ENCODE data around the gene ACAP3.

The ACAP3 gene

DNA sequence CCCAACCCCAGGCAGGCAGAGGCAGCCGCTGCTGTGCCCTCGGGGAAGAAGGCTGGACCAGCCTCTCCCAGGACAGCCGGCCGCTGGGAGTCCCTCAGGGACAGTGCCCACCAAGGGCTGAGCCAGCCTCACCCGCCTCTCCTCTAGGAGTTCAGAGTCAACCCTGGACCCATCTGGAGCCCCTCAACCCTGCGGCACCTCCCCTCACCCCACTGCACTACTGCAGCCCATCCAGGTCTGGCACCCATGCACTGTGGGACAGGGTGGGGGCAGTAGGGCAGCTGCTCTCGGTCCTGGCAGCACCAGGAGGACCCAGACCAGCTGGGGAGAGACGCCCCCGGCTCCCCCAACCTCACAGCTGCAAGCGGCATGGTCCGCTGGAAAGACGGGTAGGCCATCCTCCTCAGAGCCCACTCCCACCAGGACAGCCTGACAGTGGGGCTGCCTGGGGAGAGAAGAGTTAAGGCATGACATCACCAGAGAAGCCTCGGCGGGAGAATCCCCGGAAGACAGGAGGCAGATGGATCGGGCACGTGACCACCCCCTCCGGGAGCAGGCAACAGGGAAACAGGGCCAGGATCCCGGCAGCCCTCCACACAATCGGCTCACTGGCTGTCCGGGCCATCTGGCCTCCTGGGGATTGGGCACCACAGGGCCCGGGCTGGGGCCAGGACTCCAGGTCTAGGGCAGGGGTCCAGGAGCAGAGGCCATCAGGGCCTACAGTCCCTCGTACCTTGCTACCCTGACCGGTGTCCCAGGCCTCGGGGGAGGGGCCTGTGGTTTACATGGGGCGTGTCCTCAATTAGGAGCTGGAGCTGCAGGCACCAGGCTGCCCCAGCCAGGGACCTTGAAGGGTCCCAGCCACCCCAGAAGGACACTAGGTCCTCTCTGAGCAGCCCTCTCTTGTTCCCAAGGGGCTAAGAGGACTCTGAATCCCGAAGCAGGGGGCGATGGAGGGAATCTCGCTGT, 3.1 kb downstream of the ACAP3 start:
- TF ChIP-seq, protein P1, sequence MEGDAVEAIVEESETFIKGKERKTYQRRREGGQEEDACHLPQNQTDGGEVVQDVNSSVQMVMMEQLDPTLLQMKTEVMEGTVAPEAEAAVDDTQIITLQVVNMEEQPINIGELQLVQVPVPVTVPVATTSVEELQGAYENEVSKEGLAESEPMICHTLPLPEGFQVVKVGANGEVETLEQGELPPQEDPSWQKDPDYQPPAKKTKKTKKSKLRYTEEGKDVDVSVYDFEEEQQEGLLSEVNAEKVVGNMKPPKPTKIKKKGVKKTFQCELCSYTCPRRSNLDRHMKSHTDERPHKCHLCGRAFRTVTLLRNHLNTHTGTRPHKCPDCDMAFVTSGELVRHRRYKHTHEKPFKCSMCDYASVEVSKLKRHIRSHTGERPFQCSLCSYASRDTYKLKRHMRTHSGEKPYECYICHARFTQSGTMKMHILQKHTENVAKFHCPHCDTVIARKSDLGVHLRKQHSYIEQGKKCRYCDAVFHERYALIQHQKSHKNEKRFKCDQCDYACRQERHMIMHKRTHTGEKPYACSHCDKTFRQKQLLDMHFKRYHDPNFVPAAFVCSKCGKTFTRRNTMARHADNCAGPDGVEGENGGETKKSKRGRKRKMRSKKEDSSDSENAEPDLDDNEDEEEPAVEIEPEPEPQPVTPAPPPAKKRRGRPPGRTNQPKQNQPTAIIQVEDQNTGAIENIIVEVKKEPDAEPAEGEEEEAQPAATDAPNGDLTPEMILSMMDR (IDR thresholded peaks at IDR 0.05; ENCODE audit: low read depth, low read length): 0 out of 2 replicates have a peak, but pooled peaks have one; percentile 5
- H3K4me3 ChIP-seq (ENCODE audit: low read depth, low read length): peak overlapping the region; percentile 97
- DNase-seq: peak; percentile 97
- no peaks in the 10 kb centered on the region for H3K9me3 ChIP-seq (ENCODE audit: severe bottlenecking)
- H3K36me3 ChIP-seq: peaks cover 28% of the 10 kb centered on the region
- H3K27ac ChIP-seq: peak overlapping the region; percentile 99
- no peaks in the 10 kb centered on the region for H3K27me3 ChIP-seq (ENCODE audit: insufficient read depth, low read depth, severe bottlenecking)

DNA sequence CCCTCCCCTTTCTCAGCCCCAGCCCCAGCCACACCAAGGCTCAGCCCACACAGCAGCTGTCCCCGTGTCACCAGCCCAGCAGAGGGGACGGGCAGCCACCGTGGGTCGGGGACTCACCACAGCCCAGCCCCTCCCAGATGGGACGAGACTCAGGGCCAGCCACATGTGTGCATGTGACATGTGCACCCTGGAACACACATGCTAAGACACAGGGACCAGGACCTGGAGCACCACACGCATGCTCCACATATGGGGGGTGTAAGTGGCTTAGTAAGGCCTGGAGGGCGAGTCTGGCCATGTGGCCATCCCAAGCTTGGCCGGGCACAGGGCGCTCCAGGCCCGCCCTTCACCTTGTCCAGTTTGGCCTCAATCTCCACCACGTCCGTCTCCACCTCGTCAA, 4.0 kb downstream of the ACAP3 start:
- H3K9me3 ChIP-seq (ENCODE audit: severe bottlenecking): no peaks in the 10 kb centered on the region
- peak overlapping the region; percentile 97 for H3K4me3 ChIP-seq (ENCODE audit: low read depth, low read length)
- peak overlapping the region; percentile 99 for H3K27ac ChIP-seq
- no peaks in the 10 kb centered on the region for H3K27me3 ChIP-seq (ENCODE audit: insufficient read depth, low read depth, severe bottlenecking)
- TF ChIP-seq, protein P1 (IDR thresholded peaks at IDR 0.05; ENCODE audit: low read depth, low read length): no peak
- DNase-seq: peak; percentile 71
- H3K36me3 ChIP-seq: peaks cover 24% of the 10 kb centered on the region

DNA sequence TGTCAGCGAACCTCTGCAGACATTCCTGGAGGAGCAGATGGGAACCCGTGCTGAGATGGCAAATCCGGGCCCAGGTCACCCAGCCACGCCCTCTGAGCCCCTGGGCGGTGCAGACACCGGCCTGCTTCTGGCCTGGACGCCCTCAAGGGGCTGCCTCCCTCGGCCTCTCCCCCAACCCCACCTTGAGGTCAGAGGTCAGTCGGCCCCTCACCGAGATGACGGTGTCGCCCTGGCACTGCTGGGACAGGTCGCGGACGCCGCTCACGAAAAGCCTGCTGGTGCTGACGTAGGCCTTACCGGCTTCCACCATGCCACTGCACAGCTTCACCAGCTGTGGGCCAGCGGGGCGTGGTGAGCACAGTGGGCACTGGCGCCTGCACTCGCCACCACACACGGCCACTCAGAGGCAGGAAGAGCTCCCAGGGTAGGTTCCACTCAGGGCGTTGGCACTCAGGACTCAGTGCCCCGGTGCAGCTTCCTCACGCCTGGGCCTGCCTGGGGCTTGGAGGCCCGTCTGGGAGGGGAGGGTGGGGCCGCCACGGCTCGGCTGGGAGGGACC, 4.7 kb downstream of the ACAP3 start:
- Histone ChIP-seq H3K27ac (peak overlapping the region; percentile 99), H3K4me3 (ENCODE audit: low read depth, low read length) (peak overlapping the region; percentile 97), H3K27me3 (ENCODE audit: insufficient read depth, low read depth, severe bottlenecking) (no peaks in the 10 kb centered on the region), H3K36me3 (peaks cover 23% of the 10 kb centered on the region), H3K9me3 (ENCODE audit: severe bottlenecking) (no peaks in the 10 kb centered on the region)
- TF ChIP-seq, protein P1 (IDR thresholded peaks at IDR 0.05; ENCODE audit: low read depth, low read length): no peak
- peak; percentile 92 for DNase-seq

DNA sequence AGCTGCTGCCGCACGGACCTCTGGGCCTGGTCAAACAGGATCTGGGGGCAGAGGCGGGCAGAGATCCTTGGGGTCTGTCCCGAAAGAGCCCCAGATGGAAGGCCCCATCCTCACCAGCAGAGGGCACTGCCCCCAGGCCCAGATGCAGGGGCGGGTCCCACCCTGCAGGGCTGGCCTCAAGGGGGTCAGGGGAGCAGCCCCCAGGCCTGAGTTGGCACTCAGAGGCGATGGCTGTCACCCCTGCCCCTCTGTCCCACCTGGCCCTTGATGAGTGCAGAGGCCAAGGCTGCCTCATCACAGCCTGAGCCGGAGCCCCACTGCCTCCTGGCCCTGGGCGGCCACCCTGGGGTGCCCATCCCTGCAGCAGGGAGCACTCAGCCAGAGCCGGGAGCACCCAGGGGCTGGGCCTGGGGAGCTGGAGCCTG, 5.7 kb downstream of the ACAP3 start:
- H3K27me3 ChIP-seq (ENCODE audit: insufficient read depth, low read depth, severe bottlenecking): no peaks in the 10 kb centered on the region
- TF ChIP-seq, protein P1 (IDR thresholded peaks at IDR 0.05; ENCODE audit: low read depth, low read length): peak; percentile 77
- H3K9me3 ChIP-seq (ENCODE audit: severe bottlenecking): no peaks in the 10 kb centered on the region
- H3K4me3 ChIP-seq (ENCODE audit: low read depth, low read length): no peak overlapping the region
- DNase-seq: peak; percentile 55
- H3K27ac ChIP-seq: peak overlapping the region; percentile 99
- peaks cover 27% of the 10 kb centered on the region for H3K36me3 ChIP-seq

DNA sequence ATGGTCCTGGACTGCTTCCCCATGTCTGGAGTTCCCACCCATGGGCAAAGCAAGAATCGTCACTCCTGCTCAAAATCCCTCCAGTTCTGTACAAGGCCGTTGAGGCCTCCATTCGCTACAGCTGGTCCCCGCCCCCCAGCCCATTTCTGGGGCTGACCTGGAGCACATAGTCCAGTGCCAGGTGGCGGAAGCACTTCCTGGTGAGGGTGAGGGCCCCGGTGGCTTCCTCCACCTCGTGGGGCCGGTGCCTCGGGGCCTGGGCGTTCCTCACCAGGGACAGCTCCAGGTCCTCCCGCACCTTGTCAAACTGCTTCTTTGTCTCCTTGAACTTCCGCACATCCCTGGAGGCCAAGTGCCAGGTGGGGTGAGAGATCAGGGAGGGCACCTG, 7.4 kb downstream of the ACAP3 start:
- TF ChIP-seq, protein P1 (IDR thresholded peaks at IDR 0.05; ENCODE audit: low read depth, low read length): no peak
- DNase-seq: no peak
- Histone ChIP-seq H3K27me3 (ENCODE audit: insufficient read depth, low read depth, severe bottlenecking) (no peaks in the 10 kb centered on the region), H3K4me3 (ENCODE audit: low read depth, low read length) (no peak overlapping the region), H3K36me3 (peaks cover 36% of the 10 kb centered on the region), H3K27ac (peak overlapping the region; percentile 88), H3K9me3 (ENCODE audit: severe bottlenecking) (no peaks in the 10 kb centered on the region)
